HepG2 (cell line): ENCODE measurements around the gene NT5C1A.

Experiments used
- BRCA1 ChIP-seq: sonication (generic); formaldehyde crosslinking; IDR thresholded peaks from 2 replicates; pipeline ENCODE4 v1.4.0; 2020; ENCODE audit warnings: missing genetic modification reagents
- CHD2 ChIP-seq: IDR thresholded peaks from 2 replicates; pipeline ENCODE4 v1.6.1; 2011; ENCODE audit warnings: low read depth, low read length, improper control_type of control experiment
- CTCF ChIP-seq: sonication (generic); formaldehyde crosslinking; IDR thresholded peaks from 2 replicates; pipeline ENCODE4 v1.5.0; 2020; ENCODE audit warnings: mild to moderate bottlenecking, missing genetic modification reagents, moderate library complexity
- EEA1 ChIP-seq: sonication (generic); formaldehyde crosslinking; IDR thresholded peaks from 2 replicates; pipeline ENCODE4 v1.5.1; 2020; ENCODE audit warnings: mild to moderate bottlenecking, missing genetic modification reagents, borderline replicate concordance
- MAZ ChIP-seq, 2 experiments: sonication (generic) in 1 of 2; formaldehyde crosslinking in 1 of 2; IDR thresholded peaks; 2 replicates each; pipeline versions ENCODE4 v1.5.0 to v1.6.1; 2012 to 2020; ENCODE audit warnings: low read depth in 2 of 2, mild to moderate bottlenecking in 2 of 2, borderline replicate concordance in 1 of 2, improper control_type of control experiment in 1 of 2, low read length in 1 of 2, missing genetic modification reagents in 1 of 2, moderate library complexity in 1 of 2
- NFKB2 ChIP-seq: sonication (generic); formaldehyde crosslinking; IDR thresholded peaks from 2 replicates; pipeline ENCODE4 v1.4.0; 2020; ENCODE audit warnings: missing genetic modification reagents, borderline replicate concordance
- PCBP2 ChIP-seq: fragments of 200-400 bp; formaldehyde crosslinking; optimal IDR thresholded peaks from 2 replicates; pipeline ENCODE3; 2018; ENCODE audit warnings: low read length, low read depth; ENCODE audit not compliant: poor library complexity, severe bottlenecking
- RXRA ChIP-seq: sonication (generic); formaldehyde crosslinking; IDR thresholded peaks from 2 replicates; pipeline ENCODE4 v1.5.1; 2020; ENCODE audit warnings: missing genetic modification reagents
- SP1 ChIP-seq, 2 experiments: fragments of 450-650 bp in 1 of 2; sonication (generic) in 1 of 2; formaldehyde crosslinking in 1 of 2; IDR thresholded peaks; 2 replicates each; pipeline versions ENCODE4 v1.4.0 to v1.6.1; 2016 to 2020; ENCODE audit warnings: missing genetic modification reagents in 1 of 2
- ZBTB40 ChIP-seq, 2 experiments: fragments of 450-650 bp in 1 of 2; sonication (generic) in 1 of 2; formaldehyde crosslinking in 1 of 2; IDR thresholded peaks; 2 replicates each; pipeline versions ENCODE4 v1.6.1 to v1.8.0; 2016 to 2022; ENCODE audit warnings: antibody characterized with exemption in 1 of 2, mild to moderate bottlenecking in 1 of 2, missing genetic modification reagents in 1 of 2
- ZFP36 ChIP-seq: fragments of 150-350 bp; IDR thresholded peaks from 2 replicates; pipeline ENCODE4 v1.6.1; 2018; ENCODE audit warnings: borderline replicate concordance, low read length, low read depth; ENCODE audit not compliant: partially characterized antibody
- ZFX ChIP-seq: sonication (generic); formaldehyde crosslinking; IDR thresholded peaks from 2 replicates; pipeline ENCODE4 v1.4.0; 2020; ENCODE audit warnings: mild to moderate bottlenecking, low read depth, missing genetic modification reagents, moderate library complexity
- ZNF124 ChIP-seq: sonication (generic); formaldehyde crosslinking; IDR thresholded peaks from 2 replicates; pipeline ENCODE4 v1.4.0; 2020; ENCODE audit warnings: missing genetic modification reagents
- ZNF546 ChIP-seq: sonication (generic); formaldehyde crosslinking; conservative IDR thresholded peaks from 2 replicates; pipeline ENCODE4 v1.8.1; 2023; ENCODE audit warnings: mild to moderate bottlenecking, missing genetic modification reagents

DNA sequence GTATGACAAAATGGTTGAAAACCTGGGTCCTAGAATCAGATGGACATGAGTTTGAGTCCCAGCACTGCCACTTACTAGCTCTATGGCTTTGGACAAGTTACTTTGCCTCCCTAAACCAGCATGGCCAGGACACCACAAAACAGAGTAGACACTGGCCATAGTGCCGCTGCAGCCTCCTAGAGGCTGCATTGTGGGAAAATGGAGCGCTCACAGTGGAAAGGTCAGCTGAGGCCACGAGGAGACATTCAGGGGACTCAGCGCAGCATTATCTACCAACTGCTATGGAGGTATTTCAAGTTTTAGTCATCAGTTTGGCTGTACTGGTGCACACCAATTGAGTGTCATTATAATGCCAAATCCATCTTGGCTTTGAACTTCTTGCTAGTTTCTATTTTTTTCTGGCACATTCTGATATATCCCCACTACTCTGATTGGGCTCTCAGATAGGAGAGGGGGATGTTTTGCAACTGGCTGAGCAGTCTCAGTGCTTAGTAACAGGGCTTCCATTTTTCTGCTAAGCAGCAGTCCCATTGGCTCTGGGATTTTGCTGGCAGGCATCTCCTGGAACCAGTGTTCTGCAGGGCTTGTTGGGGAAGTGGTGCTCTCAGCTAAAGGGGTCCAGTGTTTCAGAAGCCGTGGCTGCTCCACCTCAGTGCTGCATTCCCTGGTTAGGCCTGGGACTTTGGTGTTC lies 16.2 kb downstream of the NT5C1A start:
- no peak for TF ChIP-seq ZBTB40 (IDR thresholded peaks at IDR 0.05)
- TF ChIP-seq ZBTB40 (CRISPR knock-in tag; IDR thresholded peaks at IDR 0.05): no peak
- TF ChIP-seq NFKB2: no peak
- no peak for TF ChIP-seq PCBP2
- no peak for TF ChIP-seq CHD2
- no peak for TF ChIP-seq RXRA (CRISPR knock-in tag)
- TF ChIP-seq ZFP36: no peak
- TF ChIP-seq ZNF124 (CRISPR knock-in tag): no peak
- no peak for TF ChIP-seq BRCA1 (CRISPR knock-in tag)
- no peak for TF ChIP-seq ZNF546
- no peak for TF ChIP-seq ZFX (CRISPR knock-in tag)
- no peak for TF ChIP-seq EEA1 (CRISPR knock-in tag)
- TF ChIP-seq SP1 (IDR thresholded peaks at IDR 0.05): no peak
- no peak for TF ChIP-seq SP1 (CRISPR knock-in tag; IDR thresholded peaks at IDR 0.05)
- no peak for TF ChIP-seq MAZ (IDR thresholded peaks at IDR 0.05; ENCODE audit: borderline replicate concordance, low read depth, low read length)
- no peak for TF ChIP-seq MAZ (CRISPR knock-in tag; IDR thresholded peaks at IDR 0.05; ENCODE audit: low read depth)
- no peak for TF ChIP-seq CTCF (CRISPR knock-in tag)
